GM21717 (cell line): ENCODE data around the gene SLC12A8.
"Not testable (repeated sequence)": the region's sequence is repeated elsewhere in the genome, so short reads cannot be mapped to it uniquely, and the experiment has no call there.

ENCODE experiments used
- ATAC-seq: cut with Tn5 transposase; IDR thresholded peaks from one replicate; pipeline ENCODE4 v1.9.1; 2021; ENCODE audit warnings: mild to moderate bottlenecking, moderate library complexity; ENCODE audit not compliant: unreplicated experiment

The SLC12A8 gene

GRCh38 chr3:125116311-125117080, 96.1 kb downstream of the SLC12A8 start:
- no peak for ATAC-seq

- no peak for ATAC-seq
Observed at GRCh38 chr3:125115640-125116039, 96.9 kb downstream of the SLC12A8 start.

GRCh38 chr3:125112981-125113380, 99.6 kb downstream of the SLC12A8 start:
- ATAC-seq = no peak

GRCh38 chr3:125110876-125111480, 101.6 kb downstream of the SLC12A8 start:
- ATAC-seq = no peak

GRCh38 chr3:125110016-125110875, 102.3 kb downstream of the SLC12A8 start:
- no peak for ATAC-seq

GRCh38 chr3:125109536-125109925, 103.0 kb downstream of the SLC12A8 start:
- no peak for ATAC-seq

- ATAC-seq = no peak
Observed at GRCh38 chr3:125108833-125109535, 103.6 kb downstream of the SLC12A8 start.

GRCh38 chr3:125107861-125108567, 104.5 kb downstream of the SLC12A8 start:
- ATAC-seq = peak; percentile 46

GRCh38 chr3:125107363-125107762, 105.2 kb downstream of the SLC12A8 start:
- ATAC-seq = peak; percentile 5

GRCh38 chr3:125105116-125105515, 107.4 kb downstream of the SLC12A8 start:
- no peak for ATAC-seq

GRCh38 chr3:125104639-125105038, 107.9 kb downstream of the SLC12A8 start:
- no peak for ATAC-seq

- no peak for ATAC-seq
Observed at GRCh38 chr3:125103406-125103805, 109.1 kb downstream of the SLC12A8 start.

GRCh38 chr3:125102470-125102869, 110.1 kb downstream of the SLC12A8 start:
- no peak for ATAC-seq

- no peak for ATAC-seq
Observed at GRCh38 chr3:125098611-125099291, 113.8 kb downstream of the SLC12A8 start.

GRCh38 chr3:125090649-125091048, 121.9 kb downstream of the SLC12A8 start:
- ATAC-seq = no peak

GRCh38 chr3:125087768-125088391, 124.7 kb downstream of the SLC12A8 start:
- no peak for ATAC-seq

GRCh38 chr3:125085166-125085565, 127.4 kb downstream of the SLC12A8 start:
- ATAC-seq = no peak

GRCh38 chr3:125083776-125084175, 128.8 kb downstream of the SLC12A8 start:
- ATAC-seq = no peak

- ATAC-seq = not testable (repeated sequence)
Observed at GRCh38 chr3:125082339-125082738, 130.2 kb downstream of the SLC12A8 start.
